Glomerular endothelial cell (primary cell): ENCODE data around the gene WDR19. TPM values are rescaled to one million over a fixed set of nuclear protein-coding genes. Genes with fewer than 3 reads are reported as not detected.
"Not testable (repeated sequence)": the region's sequence is repeated elsewhere in the genome, so short reads cannot be mapped to it uniquely, and the experiment has no call there.

Experiments
- DNase-seq: peaks from one replicate; pipeline ENCODE4 v3.0.0-alpha.2; 2011; ENCODE audit warnings: low read depth, low spot score; ENCODE audit errors: extremely low read depth
- total RNA-seq: library from RNA; depleted of rRNA; stranded (reverse); fragments of >200 nt; gene quantifications from 2 replicates; pipeline ENCODE4 v1.2.3, GENCODE V29; 2015

Gene WDR19
- total RNA-seq, 1 donor from 2014 or later, result 27.0 TPM

GRCh38 chr4:39232100-39232499, 49.8 kb downstream of the WDR19 start:
- DNase-seq, result no peak

- DNase-seq, result no peak
Observed at GRCh38 chr4:39233114-39233513, 50.8 kb downstream of the WDR19 start.

GRCh38 chr4:39233783-39234182, 51.5 kb downstream of the WDR19 start:
- no peak for DNase-seq

GRCh38 chr4:39235021-39235420, 52.7 kb downstream of the WDR19 start:
- no peak for DNase-seq

- no peak for DNase-seq
Observed at GRCh38 chr4:39235696-39236095, 53.4 kb downstream of the WDR19 start.

- DNase-seq, result no peak
Observed at GRCh38 chr4:39237179-39237578, 54.9 kb downstream of the WDR19 start.

GRCh38 chr4:39243462-39243861, 61.1 kb downstream of the WDR19 start:
- no peak for DNase-seq

- DNase-seq, result peak; percentile 83
Observed at GRCh38 chr4:39255266-39255665, 72.9 kb downstream of the WDR19 start.

- peak; percentile 66 for DNase-seq
Observed at GRCh38 chr4:39255871-39256270, 73.5 kb downstream of the WDR19 start.

GRCh38 chr4:39256436-39256835, 74.1 kb downstream of the WDR19 start:
- peak; percentile 39 for DNase-seq

GRCh38 chr4:39259571-39260330, 77.4 kb downstream of the WDR19 start:
- DNase-seq, result peak; percentile 33

- no peak for DNase-seq
Observed at GRCh38 chr4:39263895-39264294, 81.6 kb downstream of the WDR19 start.

GRCh38 chr4:39274503-39274902, 92.2 kb downstream of the WDR19 start:
- DNase-seq, result no peak

- not testable (repeated sequence) for DNase-seq
Observed at GRCh38 chr4:39277661-39278060, 95.3 kb downstream of the WDR19 start.

GRCh38 chr4:39278476-39278875, 96.1 kb downstream of the WDR19 start:
- no peak for DNase-seq

- DNase-seq, result no peak
Observed at GRCh38 chr4:39279416-39279815, 97.1 kb downstream of the WDR19 start.

GRCh38 chr4:39280770-39281169, 98.4 kb downstream of the WDR19 start:
- DNase-seq, result no peak

GRCh38 chr4:39285111-39285795, 102.9 kb downstream of the WDR19 start:
- no peak for DNase-seq

- no peak for DNase-seq
Observed at GRCh38 chr4:39285853-39286252, 103.5 kb downstream of the WDR19 start.

- no peak for DNase-seq
Observed at GRCh38 chr4:39286263-39286662, 103.9 kb downstream of the WDR19 start.

- no peak for DNase-seq
Observed at GRCh38 chr4:39287223-39287622, 104.9 kb downstream of the WDR19 start.

- DNase-seq, result no peak
Observed at GRCh38 chr4:39291686-39292085, 109.4 kb downstream of the WDR19 start.
